Liver (tissue), 9 donors: ENCODE results near the gene EP400. TPM values are rescaled to one million over a fixed set of nuclear protein-coding genes. Genes with fewer than 3 reads are reported as not detected.

Source experiments
- DNase-seq: peaks from one replicate; pipeline ENCODE4 v3.0.0-alpha.2; 2017; ENCODE audit warnings: low spot score
- H3K27ac ChIP-seq, 2 donors: one replicate each; pipeline ENCODE4 v1.7.0; 2013; ENCODE audit warnings: inconsistent platforms in 2 of 2, low read length in 2 of 2, control low read depth in 1 of 2, low read depth in 1 of 2, mild to moderate bottlenecking in 1 of 2
- H3K27me3 ChIP-seq, 4 donors: one replicate each; pipeline versions ENCODE4 v1.6.1 to v1.7.0; 2013; ENCODE audit warnings: low read length in 3 of 4, inconsistent platforms in 1 of 4, mild to moderate bottlenecking in 1 of 4, moderate library complexity in 1 of 4; ENCODE audit not compliant: control insufficient read depth in 4 of 4, insufficient read depth in 4 of 4
- H3K36me3 ChIP-seq, 4 donors: one replicate each; pipeline versions ENCODE4 v1.6.1 to v1.7.0; 2013; ENCODE audit warnings: low read length in 3 of 4, mild to moderate bottlenecking in 3 of 4, low read depth in 1 of 4, moderate library complexity in 1 of 4; ENCODE audit not compliant: control insufficient read depth in 4 of 4, insufficient read depth in 3 of 4
- H3K4me1 ChIP-seq, 4 donors: one replicate each; pipeline versions ENCODE4 v1.6.1 to v1.7.0; 2013; ENCODE audit warnings: low read length in 3 of 4, mild to moderate bottlenecking in 3 of 4, moderate library complexity in 1 of 4; ENCODE audit not compliant: control insufficient read depth in 4 of 4, insufficient read depth in 4 of 4
- H3K4me3 ChIP-seq, 3 donors: one replicate each; pipeline versions ENCODE4 v1.6.1 to v1.7.0; 2013; ENCODE audit warnings: low read length in 3 of 3, control low read depth in 1 of 3, low read depth in 1 of 3, mild to moderate bottlenecking in 1 of 3
- H3K9ac ChIP-seq, 2 donors: one replicate each; pipeline ENCODE4 v1.7.0; 2013; ENCODE audit warnings: low read length in 2 of 2, mild to moderate bottlenecking in 2 of 2, moderate library complexity in 2 of 2, control low read depth in 1 of 2, low read depth in 1 of 2
- H3K9me3 ChIP-seq, 4 donors: one replicate each; pipeline versions ENCODE4 v1.6.1 to v1.7.0; 2013; ENCODE audit warnings: low read length in 3 of 4; ENCODE audit not compliant: control insufficient read depth in 4 of 4
- ATF3 ChIP-seq: IDR thresholded peaks from 2 replicates; pipeline ENCODE4 v1.6.1; 2016; ENCODE audit warnings: antibody characterized with exemption
- CTCF ChIP-seq: fragments of 150-350 bp; IDR thresholded peaks from 2 replicates; pipeline ENCODE4 v1.5.1; 2017; ENCODE audit warnings: improper control_type of control experiment, low read depth, low read length; ENCODE audit not compliant: missing input control
- EGR1 ChIP-seq, 2 donors: IDR thresholded peaks; 2 replicates each; pipeline ENCODE4 v1.6.1; 2016 to 2018; ENCODE audit warnings: antibody characterized with exemption in 2 of 2, low read depth in 2 of 2
- FOXA1 ChIP-seq: IDR thresholded peaks from 2 replicates; pipeline ENCODE4 v1.6.1; 2016; ENCODE audit warnings: antibody characterized with exemption
- FOXA2 ChIP-seq: IDR thresholded peaks from 2 replicates; pipeline ENCODE4 v1.6.1; 2016; ENCODE audit warnings: antibody characterized with exemption
- GABPA ChIP-seq, 2 donors: IDR thresholded peaks in 1 of 2; conservative IDR thresholded peaks in 1 of 2; 2 replicates each; pipeline ENCODE4 v1.6.1; 2016; ENCODE audit warnings: antibody characterized with exemption in 2 of 2, mild to moderate bottlenecking in 1 of 2, moderate library complexity in 1 of 2
- HNF4A ChIP-seq, 2 donors: conservative IDR thresholded peaks; 2 replicates each; pipeline ENCODE4 v1.6.1; 2016; ENCODE audit warnings: antibody characterized with exemption in 2 of 2, mild to moderate bottlenecking in 2 of 2
- HNF4G ChIP-seq: IDR thresholded peaks from 2 replicates; pipeline ENCODE4 v1.6.1; 2016; ENCODE audit warnings: antibody characterized with exemption
- JUND ChIP-seq, 2 donors: IDR thresholded peaks; 2 replicates each; pipeline ENCODE4 v1.6.1; 2016; ENCODE audit warnings: antibody characterized with exemption in 2 of 2
- MAX ChIP-seq: IDR thresholded peaks from 2 replicates; pipeline ENCODE4 v1.6.1; 2016; ENCODE audit warnings: antibody characterized with exemption
- NR2F2 ChIP-seq: IDR thresholded peaks from 2 replicates; pipeline ENCODE4 v1.6.1; 2016; ENCODE audit warnings: antibody characterized with exemption
- RAD21 ChIP-seq, 2 donors: IDR thresholded peaks; 2 replicates each; pipeline ENCODE4 v1.6.1; 2016; ENCODE audit warnings: antibody characterized with exemption in 2 of 2, mild to moderate bottlenecking in 2 of 2
- REST ChIP-seq: IDR thresholded peaks from 2 replicates; pipeline ENCODE4 v1.6.1; 2016; ENCODE audit warnings: antibody characterized with exemption, mild to moderate bottlenecking
- RXRA ChIP-seq, 2 donors: IDR thresholded peaks; 2 replicates each; pipeline ENCODE4 v1.6.1; 2017 to 2018; ENCODE audit warnings: antibody characterized with exemption in 2 of 2, mild to moderate bottlenecking in 1 of 2
- SP1 ChIP-seq: IDR thresholded peaks from 2 replicates; pipeline ENCODE4 v1.6.1; 2018; ENCODE audit warnings: antibody characterized with exemption, mild to moderate bottlenecking
- TAF1 ChIP-seq: conservative IDR thresholded peaks from 2 replicates; pipeline ENCODE4 v1.6.1; 2016; ENCODE audit warnings: antibody characterized with exemption, mild to moderate bottlenecking
- YY1 ChIP-seq: IDR thresholded peaks from 2 replicates; pipeline ENCODE4 v1.6.1; 2016; ENCODE audit warnings: antibody characterized with exemption, mild to moderate bottlenecking
- WGBS: extraction: QIAGEN DNeasy Blood & Tissue Kit; methylation state at CpG from one replicate; pipeline ENCODE4 v1.1.7; 2013; 5-methylcytosine and 5-hydroxymethylcytosine counted together
- polyA plus RNA-seq, 2 donors: library from polyadenylated mRNA; stranded (reverse) in 1 of 2; unstranded in 1 of 2; fragments of 200-250 nt in 1 of 2; fragments of >200 nt in 1 of 2; fragmentation: Nextera tagmentation in 1 of 2; extraction: Ambion mirVana in 1 of 2; gene quantifications; one replicate each; pipeline versions ENCODE4 v1.2.1 to v1.2.3, GENCODE V29; 2013 to 2015
- total RNA-seq, 2 donors: library from RNA; depleted of rRNA; stranded (reverse); fragments of >200 nt; gene quantifications; one replicate each; pipeline ENCODE4 v1.2.3, GENCODE V29; 2014
- donor health status: healthy.
- donor health status: healthy.
- donor health status: healthy.
- donor health status: healthy.
- donor health status: healthy.

The EP400 gene
- total and polyA plus RNA-seq, 4 donors = 4.7 to 12.4 (median 7.1) TPM

- no peak for DNase-seq
- Histone ChIP-seq H3K9me3 (no peaks in the 10 kb centered on the region), H3K27me3 (no peaks in the 10 kb centered on the region), H3K27ac (no peak overlapping the region), H3K4me1 (no peaks in the 10 kb centered on the region), H3K9ac (no peak overlapping the region), H3K36me3 (peaks cover 15 to 69% (median 29%) of the 10 kb centered on the region in 4 donors), H3K4me3 (no peak overlapping the region)
- 94% methylated on average over 12 of the region's 12 CpGs for WGBS
- TF ChIP-seq ATF3 (no peak), HNF4G (no peak), YY1 (no peak), FOXA1 (no peak), REST (no peak), MAX (no peak), NR2F2 (no peak), TAF1 (no peak), EGR1 (IDR thresholded peaks at IDR 0.05; ENCODE audit: low read depth in 2 of 2) (no peak), RAD21 (IDR thresholded peaks at IDR 0.05) (no peak), FOXA2 (no peak), GABPA (IDR thresholded peaks at IDR 0.05 in 1 of 2, conservative IDR thresholded peaks at IDR 0.05 in 1 of 2) (no peak), RXRA (IDR thresholded peaks at IDR 0.05) (no peak), SP1 (no peak), JUND (IDR thresholded peaks at IDR 0.05) (no peak), HNF4A (conservative IDR thresholded peaks at IDR 0.05) (no peak), CTCF (no peak)
Observed at GRCh38 chr12:132071040-132071810, 121.5 kb downstream of the EP400 start.

GRCh38 chr12:132071830-132072384, 122.2 kb downstream of the EP400 start:
- no peak for DNase-seq

More at GRCh38 chr12:132071830-132072384, 122.2 kb downstream of the EP400 start:
- TF ChIP-seq YY1 (no peak), NR2F2 (no peak), EGR1 (IDR thresholded peaks at IDR 0.05; ENCODE audit: low read depth in 2 of 2) (no peak), MAX (no peak), HNF4A (conservative IDR thresholded peaks at IDR 0.05) (no peak), HNF4G (no peak), CTCF (no peak)
- Histone ChIP-seq H3K36me3 (peaks cover 16 to 69% (median 35%) of the 10 kb centered on the region in 4 donors), H3K9me3 (no peaks in the 10 kb centered on the region), H3K4me3 (no peak overlapping the region), H3K27ac (no peak overlapping the region), H3K9ac (no peak overlapping the region), H3K27me3 (no peaks in the 10 kb centered on the region), H3K4me1 (no peaks in the 10 kb centered on the region)
- WGBS = 97% methylated on average over 14 of the region's 14 CpGs
